Activated CD4-positive, alpha-beta T cell treated with anti-CD3 and anti-CD28 coated beads, Interleukin-2, Interleukin-4, amounts not matched to agents 100 ng/mL and 50 ng/mL, durations not matched to agents 16 hours and 8 hours (primary cell): ENCODE results near the gene SLC5A12.
"Not testable (repeated sequence)": the region's sequence is repeated elsewhere in the genome, so short reads cannot be mapped to it uniquely, and the experiment has no call there.

Experiments
- DNase-seq: peaks from one replicate; pipeline ENCODE4 v3.0.0-alpha.2; 2020; ENCODE audit warnings: low spot score

The SLC5A12 gene

DNA sequence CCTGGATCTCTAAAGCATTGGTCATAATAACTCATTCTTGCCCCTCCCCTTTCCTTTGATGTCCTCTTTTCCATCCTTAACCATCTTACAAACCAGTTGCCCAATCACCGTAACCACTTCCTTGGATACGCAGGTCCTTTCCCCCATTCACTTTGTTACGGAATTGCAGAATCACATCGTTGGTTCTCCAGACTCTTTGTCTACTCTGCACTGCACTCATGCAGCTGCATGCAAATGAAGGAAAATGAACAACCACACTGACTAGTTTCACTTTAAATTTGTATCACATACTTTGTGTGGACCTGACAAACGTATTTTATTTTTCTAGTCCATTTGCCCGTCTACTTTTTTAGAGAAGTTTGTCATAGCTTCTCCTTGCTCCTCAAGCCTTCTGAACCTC lies 69.9 kb downstream of the SLC5A12 start:
- no peak for DNase-seq

DNA sequence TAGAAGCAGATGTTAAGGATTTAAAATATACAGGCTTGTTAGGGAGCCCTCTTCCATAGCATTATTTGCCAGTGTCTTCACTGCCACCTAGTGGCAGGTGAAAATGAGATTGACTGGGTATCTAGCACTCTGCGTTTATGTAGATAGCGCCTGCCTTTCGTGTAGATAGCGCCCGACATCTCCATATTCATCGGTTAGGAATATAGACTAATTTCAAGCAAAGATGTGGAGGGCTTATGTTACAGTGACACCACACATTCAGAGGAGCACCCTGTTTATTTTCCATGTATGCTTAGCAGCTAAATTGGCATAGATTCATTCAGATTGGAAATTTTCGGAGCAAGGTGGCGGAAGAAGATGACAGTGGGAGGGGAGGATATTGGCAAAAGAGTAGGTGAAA lies 72.0 kb downstream of the SLC5A12 start:
- peak; percentile 38 for DNase-seq

DNA sequence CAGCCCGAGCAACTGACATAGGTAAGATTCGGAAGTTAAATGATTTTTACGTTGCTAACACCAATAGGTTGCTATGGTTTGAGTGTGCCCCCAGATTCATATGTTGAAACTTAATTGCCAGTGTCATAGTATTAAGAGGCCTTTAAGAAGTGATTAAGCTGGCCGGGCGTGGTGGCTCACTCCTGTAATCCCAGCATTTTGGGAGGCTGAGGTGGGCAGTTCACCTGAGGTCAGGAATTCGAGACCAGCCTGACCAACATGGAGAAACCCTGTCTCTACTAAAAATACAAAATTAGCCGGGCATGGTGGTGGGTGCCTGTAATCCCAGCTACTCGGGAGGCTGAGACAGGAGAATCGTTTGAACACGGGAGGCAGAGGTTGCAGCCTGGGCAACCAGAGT lies 78.5 kb downstream of the SLC5A12 start:
- not testable (repeated sequence) for DNase-seq

DNA sequence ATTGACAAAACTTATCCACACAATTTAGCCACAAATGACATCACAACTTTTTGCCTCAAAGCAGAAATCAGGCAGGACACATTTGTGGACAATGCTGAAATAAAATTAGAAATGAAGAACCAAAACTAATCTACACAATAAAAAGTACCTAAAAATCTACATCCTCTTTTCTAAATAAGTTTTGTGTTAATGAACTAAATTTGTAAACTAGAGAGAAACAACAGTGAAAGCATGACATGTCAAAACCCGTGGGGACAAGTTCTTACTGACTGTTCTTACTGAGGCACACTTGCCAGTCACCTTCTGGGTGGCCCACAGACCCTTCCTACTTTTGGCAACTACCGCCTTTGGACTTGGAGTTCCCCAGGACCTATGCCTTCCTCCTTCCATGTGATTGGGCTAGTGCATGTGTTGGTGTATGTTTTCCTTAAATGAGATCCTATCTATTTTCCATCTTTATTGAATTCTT lies 89.1 kb downstream of the SLC5A12 start:
- DNase-seq = no peak

DNA sequence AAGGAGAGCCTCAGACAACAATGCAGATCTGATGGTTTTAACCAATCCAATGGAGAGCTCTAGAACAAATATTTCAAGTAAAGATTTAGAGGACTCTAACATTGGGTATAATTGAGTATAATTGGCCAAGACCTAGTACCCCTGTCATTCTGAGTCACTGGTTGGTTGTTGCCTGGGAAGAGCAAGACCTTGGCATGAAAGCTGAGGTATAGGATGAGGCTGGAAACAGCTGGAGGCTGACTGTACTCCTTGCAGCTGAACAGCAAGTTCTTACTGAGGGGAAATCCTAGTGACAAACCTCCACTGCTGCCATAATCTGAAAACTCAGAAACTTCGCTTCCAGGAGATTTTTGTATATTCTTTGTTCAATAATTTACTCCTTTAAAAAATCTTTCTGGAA lies 95.5 kb downstream of the SLC5A12 start:
- no peak for DNase-seq

DNA sequence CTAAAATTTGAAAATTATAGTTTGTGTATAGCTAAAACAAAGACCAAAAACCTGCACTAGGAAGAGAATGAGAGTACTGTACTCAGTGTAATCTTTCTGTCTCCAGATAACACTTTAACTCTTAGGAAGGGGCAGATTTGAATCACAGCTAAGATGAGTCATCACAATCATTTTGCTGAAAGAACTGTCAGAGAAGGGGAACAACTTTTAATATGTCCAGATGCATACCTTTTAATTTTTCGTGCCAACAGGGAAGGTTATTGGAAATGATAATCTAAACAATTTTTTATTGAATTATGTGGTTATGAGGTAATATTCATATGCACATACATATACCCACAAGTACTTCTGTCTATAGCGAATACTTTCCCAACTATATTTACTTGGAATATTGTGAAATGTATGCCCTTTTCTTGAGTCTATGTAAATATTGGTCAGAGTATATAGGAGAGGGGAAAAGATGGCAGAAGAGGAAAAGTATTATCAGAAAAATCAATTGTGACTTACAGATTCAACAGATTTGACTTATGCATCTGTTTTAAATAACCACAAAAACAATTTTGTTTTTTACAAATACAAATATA lies 98.7 kb downstream of the SLC5A12 start:
- DNase-seq = no peak

DNA sequence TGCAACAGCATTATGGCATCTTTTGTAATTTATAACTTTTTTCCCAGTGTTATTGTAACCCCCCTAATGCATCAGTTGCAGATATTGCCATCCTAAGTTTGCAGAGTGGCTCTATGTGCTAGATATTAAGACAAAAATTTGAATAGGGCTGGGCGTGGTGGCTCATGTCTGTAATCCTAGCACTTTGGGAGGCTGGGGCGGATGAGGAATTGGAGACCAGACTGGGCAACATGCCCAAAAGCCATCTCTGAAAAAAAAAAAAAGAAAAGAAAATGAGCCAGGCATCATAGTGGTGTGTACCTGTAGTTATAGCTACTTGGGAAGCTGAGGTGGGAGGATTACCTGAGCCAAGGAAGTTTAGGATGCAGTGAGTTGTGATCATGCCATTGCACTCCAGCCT lies 99.7 kb downstream of the SLC5A12 start:
- DNase-seq = no peak

DNA sequence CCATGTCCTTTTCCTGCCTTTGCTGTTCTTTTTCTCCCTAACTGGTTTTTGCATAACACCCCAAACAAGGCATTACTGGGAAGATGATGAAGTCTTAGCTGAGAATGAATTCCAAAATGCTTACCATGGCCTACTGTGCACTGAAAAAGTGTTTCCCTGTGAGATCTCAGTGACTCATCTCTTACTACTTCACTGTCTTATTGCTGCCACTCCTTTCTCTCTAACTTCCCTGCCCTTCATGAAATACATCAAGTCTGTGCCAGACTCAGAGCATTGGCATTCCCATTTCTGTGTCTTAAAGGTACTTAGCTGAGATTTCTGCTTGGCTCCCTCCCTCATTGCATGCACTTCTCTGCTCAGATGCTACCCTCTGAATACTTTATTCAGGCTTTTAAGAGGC lies 100.7 kb downstream of the SLC5A12 start:
- DNase-seq = no peak

DNA sequence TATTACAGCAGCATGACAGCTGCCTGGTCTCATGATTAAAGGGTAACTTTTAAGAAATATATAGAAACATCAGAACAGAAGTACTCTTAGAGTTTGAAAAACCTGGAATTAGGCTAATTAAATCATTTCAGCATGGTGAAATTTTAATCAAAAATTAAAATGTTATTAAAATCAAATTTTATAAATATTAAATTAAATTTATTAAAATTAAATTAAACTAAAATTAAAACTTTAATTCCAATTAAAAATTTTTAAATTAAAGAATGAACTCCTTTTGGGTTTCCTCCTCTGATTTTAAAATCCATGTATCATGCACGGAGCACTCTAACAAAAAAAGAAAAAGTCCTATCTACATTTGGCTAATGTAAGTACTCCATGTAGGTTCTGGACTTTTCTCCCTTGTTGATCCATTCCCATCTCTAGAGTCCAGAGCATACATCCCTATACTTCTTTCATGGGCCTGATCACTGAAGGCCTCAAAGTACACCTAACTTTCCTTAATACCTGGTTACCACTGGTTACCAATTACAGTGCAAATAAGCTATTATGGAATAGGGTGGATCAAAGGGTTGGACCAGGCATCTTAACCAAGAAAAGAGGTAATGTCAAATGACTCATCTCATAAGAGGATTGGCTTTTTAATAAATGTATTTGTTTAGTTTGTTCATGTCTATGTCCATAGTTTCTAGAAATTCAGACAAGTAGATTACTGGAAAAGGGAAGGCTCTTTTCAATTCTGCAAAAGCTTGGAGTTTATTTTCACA lies 101.4 kb downstream of the SLC5A12 start:
- no peak for DNase-seq

DNA sequence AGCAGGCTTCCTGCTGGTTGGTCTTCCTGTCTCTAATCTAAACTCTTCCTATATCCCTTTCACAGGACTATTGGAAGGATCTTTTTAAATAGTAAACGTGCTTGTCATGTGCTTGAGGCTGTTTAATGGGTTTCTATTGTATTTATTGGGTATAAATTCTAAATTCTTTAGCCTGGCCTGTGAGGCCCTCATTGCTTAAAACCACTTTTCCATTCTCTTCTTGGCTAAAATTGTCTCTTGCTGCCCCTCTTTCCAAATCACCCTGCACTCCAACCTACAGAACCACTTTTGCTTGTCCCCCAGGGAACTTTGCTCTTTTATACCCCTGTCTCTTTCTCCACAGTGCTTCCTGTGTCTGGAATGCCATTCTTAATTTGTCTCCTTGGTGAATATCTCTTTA lies 103.4 kb downstream of the SLC5A12 start:
- DNase-seq = no peak
